Measurements from ENCODE around the gene MBTPS1. TPM values are rescaled to one million over a fixed set of nuclear protein-coding genes. Genes with fewer than 3 reads are reported as not detected.

The MBTPS1 gene
- total RNA-seq, 1 donor from 2014 or later = 136 TPM

GRCh38 chr16:84082835-84083569, 33.7 kb downstream of the MBTPS1 start:
- H3K4me3 Mint-ChIP-seq (ENCODE audit: unreplicated experiment) = no peak overlapping the region
- no peak overlapping the region for H3K27ac Mint-ChIP-seq (ENCODE audit: unreplicated experiment)
- H3K4me1 Mint-ChIP-seq (ENCODE audit: unreplicated experiment) = no peaks in the 10 kb centered on the region
- H3K27me3 Mint-ChIP-seq (ENCODE audit: unreplicated experiment) = no peaks in the 10 kb centered on the region
- no peaks in the 10 kb centered on the region for H3K9me3 Mint-ChIP-seq (ENCODE audit: unreplicated experiment)
- no peak for DNase-seq (ENCODE audit: extremely low spot score, unreplicated experiment)
- TF ChIP-seq CTCF (IDR thresholded peaks at IDR 0.05) = no peak
- peaks cover 32% of the 10 kb centered on the region for H3K36me3 Mint-ChIP-seq (ENCODE audit: unreplicated experiment)

DNA sequence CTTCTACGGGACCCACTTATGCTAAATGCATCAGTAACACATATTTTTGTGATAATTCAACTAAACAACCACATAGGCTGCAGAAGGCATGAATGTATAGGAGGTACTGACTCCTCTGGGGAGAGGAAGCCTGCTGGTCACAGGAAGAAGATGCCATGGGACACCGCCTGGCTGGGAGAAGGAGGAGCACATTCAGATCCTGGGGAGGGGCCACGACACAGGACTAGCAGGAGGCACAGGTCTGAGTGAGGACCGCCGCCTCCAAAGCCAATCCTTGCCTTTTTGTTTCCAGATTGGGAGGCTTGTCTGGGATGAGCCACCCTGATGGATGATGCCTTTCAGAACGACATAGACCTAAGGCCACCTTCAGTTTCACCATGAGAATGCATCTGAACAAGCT, 34.6 kb downstream of the MBTPS1 start:
- no peak for DNase-seq (ENCODE audit: extremely low spot score, unreplicated experiment)
- Mint-ChIP-seq H3K27me3 (ENCODE audit: unreplicated experiment) (no peaks in the 10 kb centered on the region), H3K4me3 (ENCODE audit: unreplicated experiment) (no peak overlapping the region), H3K4me1 (ENCODE audit: unreplicated experiment) (no peaks in the 10 kb centered on the region), H3K27ac (ENCODE audit: unreplicated experiment) (no peak overlapping the region), H3K9me3 (ENCODE audit: unreplicated experiment) (peaks cover 6% of the 10 kb centered on the region), H3K36me3 (ENCODE audit: unreplicated experiment) (peaks cover 36% of the 10 kb centered on the region)
- TF ChIP-seq CTCF (IDR thresholded peaks at IDR 0.05) = no peak

DNA sequence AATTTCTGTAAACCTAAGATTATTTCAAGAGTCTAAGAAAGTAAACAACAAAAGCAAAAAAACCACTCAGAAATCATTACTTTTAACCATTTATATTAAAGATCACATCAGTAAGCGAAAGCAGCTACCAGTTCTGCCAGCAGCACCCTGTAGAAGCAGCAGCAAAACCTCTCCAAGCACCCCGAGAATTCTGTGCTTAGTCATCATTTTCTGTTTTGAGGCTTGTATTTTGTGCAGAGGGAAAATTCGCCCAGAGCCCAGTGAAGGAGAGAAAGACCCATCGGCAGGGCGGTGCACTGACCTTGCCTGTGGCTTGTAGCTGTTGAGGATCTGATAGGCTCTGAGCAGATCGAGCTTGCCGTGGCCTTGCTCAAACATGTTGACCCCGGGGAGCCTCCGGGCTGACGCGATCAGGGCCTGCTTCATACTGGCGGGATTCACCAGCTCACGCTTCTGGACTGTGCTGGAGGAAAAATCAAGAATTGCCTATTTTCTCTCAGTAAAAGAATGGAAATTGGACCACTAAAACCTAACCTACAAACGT, 35.2 kb downstream of the MBTPS1 start:
- H3K36me3 Mint-ChIP-seq (ENCODE audit: unreplicated experiment) = peaks cover 39% of the 10 kb centered on the region

GRCh38 chr16:84080813-84081212, 35.9 kb downstream of the MBTPS1 start:
- no peak for DNase-seq (ENCODE audit: extremely low spot score, unreplicated experiment)
- no peaks in the 10 kb centered on the region for H3K4me1 Mint-ChIP-seq (ENCODE audit: unreplicated experiment)

More for the DNA sequence above, 35.2 kb downstream of the MBTPS1 start:
- H3K27ac Mint-ChIP-seq (ENCODE audit: unreplicated experiment) = no peak overlapping the region
- no peak for DNase-seq (ENCODE audit: extremely low spot score, unreplicated experiment)
- H3K9me3 Mint-ChIP-seq (ENCODE audit: unreplicated experiment) = peaks cover 6% of the 10 kb centered on the region
- no peaks in the 10 kb centered on the region for H3K27me3 Mint-ChIP-seq (ENCODE audit: unreplicated experiment)
- no peak for TF ChIP-seq CTCF (IDR thresholded peaks at IDR 0.05)
- H3K4me1 Mint-ChIP-seq (ENCODE audit: unreplicated experiment) = no peaks in the 10 kb centered on the region
- no peak overlapping the region for H3K4me3 Mint-ChIP-seq (ENCODE audit: unreplicated experiment)

More at GRCh38 chr16:84080813-84081212, 35.9 kb downstream of the MBTPS1 start:
- H3K4me3 Mint-ChIP-seq (ENCODE audit: unreplicated experiment) = no peak overlapping the region
- no peak overlapping the region for H3K27ac Mint-ChIP-seq (ENCODE audit: unreplicated experiment)
- peaks cover 42% of the 10 kb centered on the region for H3K36me3 Mint-ChIP-seq (ENCODE audit: unreplicated experiment)
- TF ChIP-seq CTCF (IDR thresholded peaks at IDR 0.05) = no peak
- H3K9me3 Mint-ChIP-seq (ENCODE audit: unreplicated experiment) = peaks cover 6% of the 10 kb centered on the region
- no peaks in the 10 kb centered on the region for H3K27me3 Mint-ChIP-seq (ENCODE audit: unreplicated experiment)
